ENCODE results near the gene SP1.
"Not testable (repeated sequence)": the region's sequence is repeated elsewhere in the genome, so short reads cannot be mapped to it uniquely, and the experiment has no call there.

The SP1 gene

GRCh38 chr12:53380104-53380793, at the start of gene SP1:
Gene SP1 (plus strand): TSS chr12:53380176. CDS start chr12:53380292, 116 bp downstream.
- peak; percentile 75 for DNase-seq (ENCODE audit: low read depth, low spot score)

GRCh38 chr12:53330671-53331070, 49.3 kb upstream of the SP1 start:
- DNase-seq (ENCODE audit: low read depth, low spot score), result no peak

GRCh38 chr12:53332339-53332738, 47.6 kb upstream of the SP1 start:
- not testable (repeated sequence) for DNase-seq (ENCODE audit: low read depth, low spot score)

GRCh38 chr12:53332744-53333143, 47.2 kb upstream of the SP1 start:
- no peak for DNase-seq (ENCODE audit: low read depth, low spot score)

GRCh38 chr12:53333289-53333688, 46.7 kb upstream of the SP1 start:
- DNase-seq (ENCODE audit: low read depth, low spot score), result no peak

- no peak for DNase-seq (ENCODE audit: low read depth, low spot score)
Observed at GRCh38 chr12:53333845-53334244, 46.1 kb upstream of the SP1 start.

- no peak for DNase-seq (ENCODE audit: low read depth, low spot score)
Observed at GRCh38 chr12:53334822-53335221, 45.2 kb upstream of the SP1 start.

- DNase-seq (ENCODE audit: low read depth, low spot score), result no peak
Observed at GRCh38 chr12:53336181-53336681, 43.7 kb upstream of the SP1 start, which contains the start of gene SP7. Gene SP7 (minus strand): TSS chr12:53336354. CDS start chr12:53335646, 708 bp downstream.

- no peak for DNase-seq (ENCODE audit: low read depth, low spot score)
Observed at GRCh38 chr12:53338017-53338416, 42.0 kb upstream of the SP1 start.

- no peak for DNase-seq (ENCODE audit: low read depth, low spot score)
Observed at GRCh38 chr12:53338916-53339315, 41.1 kb upstream of the SP1 start.

GRCh38 chr12:53340398-53340797, 39.6 kb upstream of the SP1 start:
- DNase-seq (ENCODE audit: low read depth, low spot score), result no peak

GRCh38 chr12:53343449-53343848, 36.5 kb upstream of the SP1 start:
- DNase-seq (ENCODE audit: low read depth, low spot score), result no peak

GRCh38 chr12:53343969-53344368, 36.0 kb upstream of the SP1 start:
- DNase-seq (ENCODE audit: low read depth, low spot score), result no peak

GRCh38 chr12:53344487-53344823, 35.5 kb upstream of the SP1 start:
- DNase-seq (ENCODE audit: low read depth, low spot score), result no peak

- DNase-seq (ENCODE audit: low read depth, low spot score), result peak; percentile 35
Observed at GRCh38 chr12:53344824-53345485, 35.0 kb upstream of the SP1 start.

GRCh38 chr12:53345486-53346188, 34.3 kb upstream of the SP1 start:
- DNase-seq (ENCODE audit: low read depth, low spot score), result no peak

GRCh38 chr12:53346491-53346890, 33.5 kb upstream of the SP1 start:
- no peak for DNase-seq (ENCODE audit: low read depth, low spot score)

GRCh38 chr12:53347905-53348304, 32.1 kb upstream of the SP1 start:
- no peak for DNase-seq (ENCODE audit: low read depth, low spot score)

- peak; percentile 68 for DNase-seq (ENCODE audit: low read depth, low spot score)
Observed at GRCh38 chr12:53352331-53353256, 27.4 kb upstream of the SP1 start.

GRCh38 chr12:53353257-53353655, 26.7 kb upstream of the SP1 start:
- DNase-seq (ENCODE audit: low read depth, low spot score), result no peak

GRCh38 chr12:53355121-53355520, 24.9 kb upstream of the SP1 start:
- DNase-seq (ENCODE audit: low read depth, low spot score), result no peak
